ENCODE measurements around the gene TMEM229A.
"Not testable (repeated sequence)": the region's sequence is repeated elsewhere in the genome, so short reads cannot be mapped to it uniquely, and the experiment has no call there.

TMEM229A gene

GRCh38 chr7:124030964-124031363, 1.9 kb downstream of the TMEM229A start:
- Histone ChIP-seq H4K12ac (ENCODE audit: low read depth, low read length) (no peak overlapping the region), H3K36me3 (ENCODE audit: control insufficient read depth in 1 of 2, insufficient read depth in 2 of 2, low read length in 2 of 2) (no peaks in the 10 kb centered on the region), H3K79me1 (ENCODE audit: low read length) (no peaks in the 10 kb centered on the region), H3K4ac (ENCODE audit: low read depth, low read length) (no peak overlapping the region), H3K9ac (ENCODE audit: low read length) (no peak overlapping the region), H3K18ac (ENCODE audit: low read length) (no peak overlapping the region), H4K91ac (ENCODE audit: low read depth, low read length) (no peak overlapping the region), H3K4me1 (ENCODE audit: control insufficient read depth in 1 of 2, insufficient read depth in 2 of 2, low read length in 2 of 2) (peaks cover 3 to 14% of the 10 kb centered on the region in 2 experiments), H3K23ac (ENCODE audit: low read length) (no peak overlapping the region), H3K14ac (ENCODE audit: low read length) (no peak overlapping the region), H3K27ac (ENCODE audit: low read depth, low read length) (no peak overlapping the region), H3K4me3 (ENCODE audit: low read depth, low read length) (no peak overlapping the region), H2AK5ac (ENCODE audit: low read length) (no peak overlapping the region), H2BK5ac (ENCODE audit: low read depth, low read length, poor library complexity) (no peak overlapping the region), H2BK12ac (ENCODE audit: low read length) (no peak overlapping the region), H2AFZ (ENCODE audit: insufficient read depth, low read length, poor library complexity) (no peak overlapping the region), H3K79me2 (ENCODE audit: control insufficient read depth, insufficient read depth, low read length, poor library complexity) (no peaks in the 10 kb centered on the region), H2BK120ac (ENCODE audit: insufficient read depth, low read length, poor library complexity) (no peak overlapping the region), H3K9me3 (ENCODE audit: insufficient read depth, low read depth, low read length) (no peaks in the 10 kb centered on the region), H4K8ac (ENCODE audit: low read depth, low read length) (no peak overlapping the region), H3K4me2 (ENCODE audit: low read length) (no peak overlapping the region), H3K27me3 (ENCODE audit: insufficient read depth, low read length) (peaks cover 13% of the 10 kb centered on the region)
- WGBS (ENCODE audit: extremely low coverage, insufficient coverage, insufficient read length), result no CpG with 5 or more reads among the region's 4 CpGs
- DNase-seq, result peak in 1 of 2 donors; percentile 69

GRCh38 chr7:124029396-124030188, 3.3 kb downstream of the TMEM229A start:
- Histone ChIP-seq H3K4me1 (ENCODE audit: control insufficient read depth in 1 of 2, insufficient read depth in 2 of 2, low read length in 2 of 2) (peaks cover 3 to 14% of the 10 kb centered on the region in 2 experiments), H3K23ac (ENCODE audit: low read length) (no peak overlapping the region), H3K9ac (ENCODE audit: low read length) (no peak overlapping the region), H3K4me2 (ENCODE audit: low read length) (no peak overlapping the region), H3K9me3 (ENCODE audit: insufficient read depth, low read depth, low read length) (no peaks in the 10 kb centered on the region), H3K18ac (ENCODE audit: low read length) (no peak overlapping the region), H3K36me3 (ENCODE audit: control insufficient read depth in 1 of 2, insufficient read depth in 2 of 2, low read length in 2 of 2) (no peaks in the 10 kb centered on the region), H4K8ac (ENCODE audit: low read depth, low read length) (no peak overlapping the region), H4K91ac (ENCODE audit: low read depth, low read length) (no peak overlapping the region), H3K27me3 (ENCODE audit: insufficient read depth, low read length) (peaks cover 13% of the 10 kb centered on the region), H4K12ac (ENCODE audit: low read depth, low read length) (no peak overlapping the region), H2AFZ (ENCODE audit: insufficient read depth, low read length, poor library complexity) (no peak overlapping the region), H3K14ac (ENCODE audit: low read length) (no peak overlapping the region), H2BK120ac (ENCODE audit: insufficient read depth, low read length, poor library complexity) (no peak overlapping the region), H3K4ac (ENCODE audit: low read depth, low read length) (no peak overlapping the region), H3K79me2 (ENCODE audit: control insufficient read depth, insufficient read depth, low read length, poor library complexity) (no peaks in the 10 kb centered on the region), H3K79me1 (ENCODE audit: low read length) (no peaks in the 10 kb centered on the region), H2BK12ac (ENCODE audit: low read length) (no peak overlapping the region), H2AK5ac (ENCODE audit: low read length) (no peak overlapping the region), H3K4me3 (ENCODE audit: low read depth, low read length) (no peak overlapping the region), H3K27ac (ENCODE audit: low read depth, low read length) (no peak overlapping the region), H2BK5ac (ENCODE audit: low read depth, low read length, poor library complexity) (no peak overlapping the region)
- peak; percentile 50 to 81 for DNase-seq
- no CpG with 5 or more reads among the region's 4 CpGs for WGBS (ENCODE audit: extremely low coverage, insufficient coverage, insufficient read length)

GRCh38 chr7:124027236-124027635, 5.6 kb downstream of the TMEM229A start:
- no peak overlapping the region for H3K23ac ChIP-seq (ENCODE audit: low read length)
- H3K4me3 ChIP-seq (ENCODE audit: low read depth, low read length), result no peak overlapping the region
- H2BK120ac ChIP-seq (ENCODE audit: insufficient read depth, low read length, poor library complexity), result no peak overlapping the region
- H3K4me1 ChIP-seq (ENCODE audit: control insufficient read depth in 1 of 2, insufficient read depth in 2 of 2, low read length in 2 of 2), result peaks cover 3 to 6% of the 10 kb centered on the region in 2 experiments
- no peak overlapping the region for H4K91ac ChIP-seq (ENCODE audit: low read depth, low read length)
- H3K36me3 ChIP-seq (ENCODE audit: control insufficient read depth in 1 of 2, insufficient read depth in 2 of 2, low read length in 2 of 2), result no peaks in the 10 kb centered on the region
- no CpG with 5 or more reads among the region's 1 CpG for WGBS (ENCODE audit: extremely low coverage, insufficient coverage, insufficient read length)
- DNase-seq, result no peak
- no peak overlapping the region for H3K18ac ChIP-seq (ENCODE audit: low read length)
- no peaks in the 10 kb centered on the region for H3K79me1 ChIP-seq (ENCODE audit: low read length)
- no peaks in the 10 kb centered on the region for H3K9me3 ChIP-seq (ENCODE audit: insufficient read depth, low read depth, low read length)
- H3K4ac ChIP-seq (ENCODE audit: low read depth, low read length), result no peak overlapping the region
- H3K79me2 ChIP-seq (ENCODE audit: control insufficient read depth, insufficient read depth, low read length, poor library complexity), result no peaks in the 10 kb centered on the region
- H3K27ac ChIP-seq (ENCODE audit: low read depth, low read length), result no peak overlapping the region
- H2AK5ac ChIP-seq (ENCODE audit: low read length), result no peak overlapping the region
- H3K4me2 ChIP-seq (ENCODE audit: low read length), result no peak overlapping the region
- H4K8ac ChIP-seq (ENCODE audit: low read depth, low read length), result no peak overlapping the region
- no peak overlapping the region for H2BK5ac ChIP-seq (ENCODE audit: low read depth, low read length, poor library complexity)
- no peak overlapping the region for H4K12ac ChIP-seq (ENCODE audit: low read depth, low read length)
- no peak overlapping the region for H2BK12ac ChIP-seq (ENCODE audit: low read length)
- H3K9ac ChIP-seq (ENCODE audit: low read length), result no peak overlapping the region
- no peaks in the 10 kb centered on the region for H3K27me3 ChIP-seq (ENCODE audit: insufficient read depth, low read length)
- no peak overlapping the region for H3K14ac ChIP-seq (ENCODE audit: low read length)
- H2AFZ ChIP-seq (ENCODE audit: insufficient read depth, low read length, poor library complexity), result no peak overlapping the region

GRCh38 chr7:124024329-124024728, 8.5 kb downstream of the TMEM229A start:
- H2BK5ac ChIP-seq (ENCODE audit: low read depth, low read length, poor library complexity); H4K91ac ChIP-seq (ENCODE audit: low read depth, low read length); H3K27ac ChIP-seq (ENCODE audit: low read depth, low read length); H2BK12ac ChIP-seq (ENCODE audit: low read length); H3K4me1 ChIP-seq (ENCODE audit: control insufficient read depth in 1 of 2, insufficient read depth in 2 of 2, low read length in 2 of 2); H3K4ac ChIP-seq (ENCODE audit: low read depth, low read length); DNase-seq; H3K4me3 ChIP-seq (ENCODE audit: low read depth, low read length); H3K4me2 ChIP-seq (ENCODE audit: low read length); H3K36me3 ChIP-seq (ENCODE audit: control insufficient read depth in 1 of 2, insufficient read depth in 2 of 2, low read length in 2 of 2); H4K8ac ChIP-seq (ENCODE audit: low read depth, low read length); H3K23ac ChIP-seq (ENCODE audit: low read length); H2AK5ac ChIP-seq (ENCODE audit: low read length); H3K9me3 ChIP-seq (ENCODE audit: insufficient read depth, low read depth, low read length); H3K27me3 ChIP-seq (ENCODE audit: insufficient read depth, low read length); H3K18ac ChIP-seq (ENCODE audit: low read length); H3K79me1 ChIP-seq (ENCODE audit: low read length); H3K79me2 ChIP-seq (ENCODE audit: control insufficient read depth, insufficient read depth, low read length, poor library complexity); H3K14ac ChIP-seq (ENCODE audit: low read length); H2BK120ac ChIP-seq (ENCODE audit: insufficient read depth, low read length, poor library complexity); H3K9ac ChIP-seq (ENCODE audit: low read length); H4K12ac ChIP-seq (ENCODE audit: low read depth, low read length); H2AFZ ChIP-seq (ENCODE audit: insufficient read depth, low read length, poor library complexity): not testable (repeated sequence)
- no CpG with 5 or more reads among the region's 3 CpGs for WGBS (ENCODE audit: extremely low coverage, insufficient coverage, insufficient read length)
